Measurements from ENCODE around the gene CDC16. TPM values are rescaled to one million over a fixed set of nuclear protein-coding genes. Genes with fewer than 3 reads are reported as not detected.

Gene CDC16
- total and polyA plus RNA-seq, 2 of the 8 experiments (the other 6 are each of a cell fraction or from before 2014, with no cell fraction given): 42.5 to 83.4 TPM

GRCh38 chr13:114311387-114311786 is 76.7 kb downstream of the CDC16 start:
- no peak overlapping the region for H3K18ac ChIP-seq (ENCODE audit: extremely low read depth, low read length)
- no peaks in the 10 kb centered on the region for H3K27me3 ChIP-seq (replicated peaks in 1 of 4; ENCODE audit: control insufficient read depth in 3 of 4, extremely low read depth in 1 of 4, insufficient read depth in 3 of 4, low read length in 3 of 4)
- CTCF ChIA-PET (ENCODE audit: partially characterized antibody): interaction anchor here (1.1 kb wide), 1 partner anchor 27 kb away, joined by 5 read pairs; no protein-coding TSS in a partner anchor
- H3K23me2 ChIP-seq (ENCODE audit: low read depth, low read length): peaks cover 4% of the 10 kb centered on the region; the same call in 1 of the 2 replicates
- H3K56ac ChIP-seq (replicated peaks; ENCODE audit: insufficient read length, low read depth, low read length): no peak overlapping the region
- 0 out of 7 replicates have a peak, but pooled peaks cover 0 to 3% (median 0%) of the 10 kb centered on the region in 4 experiments for H3K4me1 ChIP-seq (replicated peaks in 1 of 4; ENCODE audit: control insufficient read depth in 3 of 4, insufficient read depth in 4 of 4, low read length in 3 of 4)
- H3K79me2 ChIP-seq (ENCODE audit: control insufficient read depth in 1 of 2, insufficient read depth in 2 of 2, low read length in 2 of 2): peaks cover 0 to 19% of the 10 kb centered on the region in 2 experiments
- H3K9ac ChIP-seq (replicated peaks in 1 of 4; ENCODE audit: extremely low read depth in 1 of 4, low read depth in 3 of 4, low read length in 3 of 4): no peak overlapping the region
- DNase-seq (ENCODE audit: low read depth in 1 of 2, low spot score in 2 of 2) (no peak), FAIRE-seq (no peak)
- H3K27ac ChIP-seq (ENCODE audit: low read depth, low read length): no peak overlapping the region
- peaks cover 0 to 2% of the 10 kb centered on the region in 2 experiments for H4K20me1 ChIP-seq (replicated peaks in 1 of 2; ENCODE audit: control insufficient read depth in 1 of 2, insufficient read depth in 2 of 2, low read length in 2 of 2)
- H4K91ac ChIP-seq (replicated peaks; ENCODE audit: insufficient read length, low read length): no peak overlapping the region
- H3K79me1 ChIP-seq (ENCODE audit: low read depth, low read length): no peaks in the 10 kb centered on the region; the same call in 1 of the 2 replicates
- H3K4me3 ChIP-seq (ENCODE audit: extremely low read depth in 1 of 4, insufficient read depth in 2 of 4, low read depth in 3 of 4, low read length in 4 of 4): no peak overlapping the region
- H2BK120ac ChIP-seq (replicated peaks; ENCODE audit: low read depth, low read length): no peak overlapping the region
- POLR2A ChIA-PET (ENCODE audit: partially characterized antibody): interaction anchor here (0.9 to 1.0 kb wide), 3 partner anchors 30 to 726 kb away, joined by 3 read pairs; partner anchors contain the start of gene UPF3A
- H4K5ac ChIP-seq (ENCODE audit: insufficient read length, low read depth, low read length): no peak overlapping the region
- no peak overlapping the region for H2BK12ac ChIP-seq (ENCODE audit: low read depth, low read length)
- no peak overlapping the region for H2BK15ac ChIP-seq (ENCODE audit: low read length)
- no peaks in the 10 kb centered on the region for H3K9me3 ChIP-seq (ENCODE audit: insufficient read depth in 2 of 2, low read depth in 1 of 2, low read length in 1 of 2)
- no peak overlapping the region for H2AK5ac ChIP-seq (ENCODE audit: low read depth, low read length)
- no peak overlapping the region for H3K14ac ChIP-seq (ENCODE audit: insufficient read length)
- H2BK20ac ChIP-seq (ENCODE audit: low read length): no peak overlapping the region
- H3K4ac ChIP-seq (replicated peaks; ENCODE audit: insufficient read length, low read depth, low read length): no peak overlapping the region
- no peak overlapping the region for H3K23ac ChIP-seq (ENCODE audit: insufficient read length)
- peaks cover 0 to 6% (median 3%) of the 10 kb centered on the region in 4 experiments; a peak in 3 of 8 replicates for H3K36me3 ChIP-seq (ENCODE audit: control insufficient read depth in 2 of 4, insufficient read depth in 4 of 4, low read length in 3 of 4)
- H4K8ac ChIP-seq (ENCODE audit: extremely low read depth, insufficient read depth, low read length): no peak overlapping the region
- no peak overlapping the region for H3K4me2 ChIP-seq (ENCODE audit: insufficient read depth in 1 of 2, low read depth in 2 of 2, low read length in 2 of 2)
- no peak overlapping the region for H2AFZ ChIP-seq (ENCODE audit: low read length)
- H2BK5ac ChIP-seq (ENCODE audit: low read depth, low read length): no peak overlapping the region
- TF ChIP-seq TAF7 (optimal IDR thresholded peaks at IDR 0.05; ENCODE audit: borderline replicate concordance, low read depth, low read length) (no peak), TBP (IDR thresholded peaks at IDR 0.05; ENCODE audit: low read depth, low read length) (no peak), CHD2 (IDR thresholded peaks at IDR 0.05; ENCODE audit: low read length) (no peak), CTBP2 (IDR thresholded peaks at IDR 0.05; ENCODE audit: borderline replicate concordance, insufficient read depth, insufficient read length, low read length) (no peak), SIRT6 (IDR thresholded peaks at IDR 0.05; ENCODE audit: low read length) (no peak), NANOG (IDR thresholded peaks at IDR 0.05; ENCODE audit: insufficient read depth, low read depth, low read length, poor library complexity, severe bottlenecking) (no peak), BRCA1 (IDR thresholded peaks at IDR 0.05; ENCODE audit: low read depth, low read length) (no peak), POU5F1 (IDR thresholded peaks at IDR 0.05; ENCODE audit: low read depth, low read length) (no peak), RAD21 (IDR thresholded peaks at IDR 0.05 in 1 of 2, conservative IDR thresholded peaks at IDR 0.05 in 1 of 2; ENCODE audit: low read depth in 2 of 2, low read length in 2 of 2) (no peak), RBBP5 (IDR thresholded peaks at IDR 0.05; ENCODE audit: borderline replicate concordance, low read depth, low read length) (no peak), KDM1A (IDR thresholded peaks at IDR 0.05; ENCODE audit: borderline replicate concordance, low read length) (no peak), TEAD4 (IDR thresholded peaks at IDR 0.05; ENCODE audit: low read depth, low read length) (no peak), ATF2 (IDR thresholded peaks at IDR 0.05; ENCODE audit: low read length) (no peak)
